Spleen (tissue), 11 donors: Measurements from ENCODE around the gene PTPRG. TPM values are rescaled to one million over a fixed set of nuclear protein-coding genes. Genes with fewer than 3 reads are reported as not detected.

Experiments used
- DNase-seq: peaks from one replicate; pipeline ENCODE4 v3.0.0-alpha.2; 2020
- H3K27ac ChIP-seq, 8 donors: fragments of 200-600 bp; sonication (generic) in 7 of 8; 1 replicate in 4 of 8; 2 replicates in 4 of 8; pipeline versions ENCODE4 v1.5.0 to v1.8.0; 2016 to 2021; ENCODE audit warnings: inconsistent platforms in 4 of 8, mild to moderate bottlenecking in 4 of 8, moderate library complexity in 1 of 8
- H3K27me3 ChIP-seq, 7 donors: fragments of 200-600 bp; sonication (generic) in 6 of 7; replicated peaks in 1 of 7; 1 replicate in 4 of 7; 2 replicates in 3 of 7; pipeline versions ENCODE4 v1.5.0 to v1.8.0; 2016 to 2021; ENCODE audit warnings: inconsistent platforms in 3 of 7, mild to moderate bottlenecking in 1 of 7
- H3K36me3 ChIP-seq, 6 donors: fragments of 200-600 bp; sonication (generic) in 5 of 6; 1 replicate in 4 of 6; 2 replicates in 2 of 6; pipeline versions ENCODE4 v1.5.0 to v1.8.0; 2016 to 2021; ENCODE audit warnings: inconsistent platforms in 2 of 6
- H3K4me1 ChIP-seq, 6 donors: fragments of 200-600 bp; sonication (generic) in 5 of 6; 1 replicate in 3 of 6; 2 replicates in 3 of 6; pipeline versions ENCODE4 v1.5.0 to v1.8.0; 2016 to 2021; ENCODE audit warnings: inconsistent platforms in 3 of 6
- H3K4me3 ChIP-seq, 8 donors: fragments of 200-600 bp; sonication (generic) in 7 of 8; 1 replicate in 4 of 8; 2 replicates in 4 of 8; pipeline versions ENCODE4 v1.5.0 to v1.8.0; 2016 to 2021; ENCODE audit warnings: inconsistent platforms in 4 of 8, mild to moderate bottlenecking in 4 of 8, moderate library complexity in 2 of 8
- H3K9me3 ChIP-seq, 8 donors: fragments of 200-600 bp; sonication (generic) in 7 of 8; 1 replicate in 4 of 8; 2 replicates in 4 of 8; pipeline versions ENCODE4 v1.5.0 to v1.8.0; 2016 to 2021; ENCODE audit warnings: inconsistent platforms in 4 of 8
- POLR2A ChIP-seq, 3 donors: fragments of 450-650 bp; IDR thresholded peaks; one replicate each; pipeline ENCODE4 v1.5.1; 2017; ENCODE audit warnings: antibody characterized with exemption in 3 of 3, mild to moderate bottlenecking in 1 of 3
- POLR2AphosphoS5 ChIP-seq, 3 donors: sonication (generic); formaldehyde crosslinking; IDR thresholded peaks; one replicate each; pipeline ENCODE4 v1.5.1; 2017; ENCODE audit warnings: antibody characterized with exemption in 3 of 3
- WGBS, 5 donors: extraction: QIAGEN DNeasy Blood & Tissue Kit in 3 of 5; methylation state at CpG; one replicate each; pipeline versions ENCODE4 v1.1.5 to v1.1.7; 2013 to 2018; 5-methylcytosine and 5-hydroxymethylcytosine counted together
- intact Hi-C: fragments of 100-400 bp; cut with DNase I; formaldehyde crosslinking; loops from one replicate; pipeline ENCODE4 v1.15.0; 2023; ENCODE audit warnings: low total_unique reads
- polyA plus RNA-seq, 3 donors: library from polyadenylated mRNA; stranded (reverse); fragments of 200-250 nt; gene quantifications; one replicate each; pipeline ENCODE4 v1.2.1, GENCODE V29; 2013
- total RNA-seq, 7 donors: library from RNA; depleted of rRNA in 3 of 7; stranded (reverse); fragments of >200 nt in 3 of 7; fragmentation: NEBNext Ultra II Directional in 4 of 7; extraction: Animal tissue kit (Norgen Biotek cat#: 25700) in 4 of 7; gene quantifications; one replicate each; pipeline versions ENCODE4 v1.1.0 to v1.2.1, GENCODE V29; 2016 to 2021
- TF ChIP-seq, protein P1 (sequence below), 11 experiments: fragments of 200-600 bp in 7 of 11; fragments of 450-650 bp in 4 of 11; sonication (generic) in 4 of 11; IDR thresholded peaks in 8 of 11; conservative IDR thresholded peaks in 3 of 11; 1 replicate in 7 of 11; 2 replicates in 4 of 11; pipeline versions ENCODE4 v1.4.0 to v1.8.0; 2016 to 2021; ENCODE audit warnings: antibody characterized with exemption in 11 of 11, inconsistent platforms in 4 of 11, mild to moderate bottlenecking in 1 of 11
- donor health status: healthy with polysubstance abuse.
- donor health status: DM: no; HTN: no; CAD: no; lungs with moderate emphysema.
- donor health status: DM: no; HTN: no; CAD: no.
- donor health status: Bipolar disorder and iron deficiency.
- donor health status: healthy.
- donor health status: DM: no; HTN: no; CAD: no.
- donor health status: DM: yes; HTN: yes; CAD: no.

Gene PTPRG
- total and polyA plus RNA-seq, 10 donors = 0.89 to 77.0 (median 34.5) TPM

GRCh38 chr3:62149962-62150361 is 588.6 kb downstream of the PTPRG start:
- Histone ChIP-seq H3K4me3 (no peak overlapping the region), H3K27ac (peak overlapping the region in 1 of 8 donors; percentile 26), H3K36me3 (no peaks in the 10 kb centered on the region), H3K27me3 (no peaks in the 10 kb centered on the region), H3K4me1 (peaks cover 0 to 17% (median 0%) of the 10 kb centered on the region in 6 donors), H3K9me3 (no peaks in the 10 kb centered on the region)
- intact Hi-C loops = no loop called here
- DNase-seq = no peak
- TF ChIP-seq POLR2A (IDR thresholded peaks at IDR 0.05) (no peak), POLR2AphosphoS5 (IDR thresholded peaks at IDR 0.05) (no peak)
- TF ChIP-seq, protein P1, sequence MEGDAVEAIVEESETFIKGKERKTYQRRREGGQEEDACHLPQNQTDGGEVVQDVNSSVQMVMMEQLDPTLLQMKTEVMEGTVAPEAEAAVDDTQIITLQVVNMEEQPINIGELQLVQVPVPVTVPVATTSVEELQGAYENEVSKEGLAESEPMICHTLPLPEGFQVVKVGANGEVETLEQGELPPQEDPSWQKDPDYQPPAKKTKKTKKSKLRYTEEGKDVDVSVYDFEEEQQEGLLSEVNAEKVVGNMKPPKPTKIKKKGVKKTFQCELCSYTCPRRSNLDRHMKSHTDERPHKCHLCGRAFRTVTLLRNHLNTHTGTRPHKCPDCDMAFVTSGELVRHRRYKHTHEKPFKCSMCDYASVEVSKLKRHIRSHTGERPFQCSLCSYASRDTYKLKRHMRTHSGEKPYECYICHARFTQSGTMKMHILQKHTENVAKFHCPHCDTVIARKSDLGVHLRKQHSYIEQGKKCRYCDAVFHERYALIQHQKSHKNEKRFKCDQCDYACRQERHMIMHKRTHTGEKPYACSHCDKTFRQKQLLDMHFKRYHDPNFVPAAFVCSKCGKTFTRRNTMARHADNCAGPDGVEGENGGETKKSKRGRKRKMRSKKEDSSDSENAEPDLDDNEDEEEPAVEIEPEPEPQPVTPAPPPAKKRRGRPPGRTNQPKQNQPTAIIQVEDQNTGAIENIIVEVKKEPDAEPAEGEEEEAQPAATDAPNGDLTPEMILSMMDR (IDR thresholded peaks at IDR 0.05 in 8 of 11, conservative IDR thresholded peaks at IDR 0.05 in 3 of 11) = no peak
- 60 to 79% (median 68%) methylated on average over 2 of the region's 2 CpGs for WGBS, 5 donors

DNA sequence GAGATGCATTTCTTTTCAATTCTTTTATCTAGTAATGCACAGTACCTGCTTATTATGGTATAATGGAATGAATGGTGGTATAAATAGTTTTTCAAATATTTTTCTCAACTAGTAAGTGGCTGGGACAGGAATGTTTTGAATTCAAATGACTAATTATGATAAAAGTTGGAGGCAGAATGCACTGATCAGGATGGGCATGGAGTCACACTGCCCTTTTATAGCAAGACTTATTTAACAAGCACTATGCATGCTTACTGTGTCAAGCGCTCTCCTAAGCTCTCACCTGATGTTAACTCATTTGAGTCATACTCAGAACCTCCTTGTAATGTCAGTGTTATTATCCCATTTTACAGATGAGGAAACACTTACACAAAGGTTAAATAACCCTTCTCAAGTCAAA is 590.2 kb downstream of the PTPRG start:
- intact Hi-C loops = no loop called here
- H3K27me3 ChIP-seq = no peaks in the 10 kb centered on the region
- no peak overlapping the region for H3K4me3 ChIP-seq
- no peaks in the 10 kb centered on the region for H3K9me3 ChIP-seq
- peaks cover 0 to 17% (median 0%) of the 10 kb centered on the region in 6 donors for H3K4me1 ChIP-seq
- TF ChIP-seq, protein P1 (IDR thresholded peaks at IDR 0.05 in 8 of 11, conservative IDR thresholded peaks at IDR 0.05 in 3 of 11) = no peak
- no peak for TF ChIP-seq POLR2A (IDR thresholded peaks at IDR 0.05)
- no peak overlapping the region for H3K27ac ChIP-seq
- 89 to 100% (median 95%) methylated on average over 1 of the region's 1 CpG for WGBS, 5 donors
- DNase-seq = no peak
- H3K36me3 ChIP-seq = no peaks in the 10 kb centered on the region

- H3K27me3 ChIP-seq = no peaks in the 10 kb centered on the region
- H3K27ac ChIP-seq = no peak overlapping the region
- H3K9me3 ChIP-seq = no peaks in the 10 kb centered on the region
- intact Hi-C loops = no loop called here
- peaks cover 0 to 17% (median 0%) of the 10 kb centered on the region in 6 donors for H3K4me1 ChIP-seq
- DNase-seq = no peak
- H3K4me3 ChIP-seq = no peak overlapping the region
- TF ChIP-seq POLR2A (IDR thresholded peaks at IDR 0.05) (no peak), POLR2AphosphoS5 (IDR thresholded peaks at IDR 0.05) (no peak)
- TF ChIP-seq, protein P1 (IDR thresholded peaks at IDR 0.05 in 8 of 11, conservative IDR thresholded peaks at IDR 0.05 in 3 of 11) = no peak
- 38 to 86% (median 81%) methylated on average over 1 of the region's 1 CpG for WGBS, 5 donors
- H3K36me3 ChIP-seq = no peaks in the 10 kb centered on the region
These were observed 591.9 kb downstream of the PTPRG start for GRCh38 chr3:62153231-62153630.

DNA sequence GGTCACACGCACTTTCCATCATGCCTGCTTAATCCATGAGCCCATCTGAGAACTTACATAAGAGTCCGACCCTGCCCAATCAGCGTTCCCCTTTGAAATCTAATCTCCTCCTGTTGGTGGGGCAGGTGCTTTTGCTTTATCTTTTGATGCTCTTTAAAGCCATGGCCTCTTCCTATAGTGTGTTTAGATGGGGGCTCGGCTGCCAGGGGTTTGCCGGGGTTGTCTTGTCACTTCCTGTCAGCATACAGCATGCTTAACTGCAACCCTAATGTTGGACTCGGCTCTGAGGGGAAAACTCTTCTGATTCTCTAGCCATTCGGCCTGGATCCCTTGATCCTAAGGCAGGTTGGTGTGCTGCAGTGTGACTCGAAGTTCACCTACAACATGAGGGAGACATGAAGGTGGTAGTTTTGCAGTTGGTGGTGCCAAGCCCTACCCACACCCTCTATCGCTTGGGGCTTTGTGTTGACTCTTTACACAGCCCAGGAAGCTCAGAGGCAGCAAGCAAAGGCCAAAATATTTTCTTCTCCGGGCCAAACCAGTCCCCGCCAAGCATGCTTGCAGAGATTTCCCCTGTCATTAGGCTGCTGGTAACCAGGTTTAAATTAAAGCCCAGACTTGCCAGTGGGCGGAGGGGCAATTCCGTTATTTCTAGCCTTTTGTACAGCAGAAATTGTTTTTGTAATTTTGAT is 593.2 kb downstream of the PTPRG start:
- intact Hi-C loops = no loop called here
- TF ChIP-seq, protein P1 (IDR thresholded peaks at IDR 0.05 in 8 of 11, conservative IDR thresholded peaks at IDR 0.05 in 3 of 11) = no peak
- TF ChIP-seq POLR2AphosphoS5 (IDR thresholded peaks at IDR 0.05) (no peak), POLR2A (IDR thresholded peaks at IDR 0.05) (no peak)
- Histone ChIP-seq H3K9me3 (no peaks in the 10 kb centered on the region), H3K36me3 (no peaks in the 10 kb centered on the region), H3K4me3 (no peak overlapping the region), H3K4me1 (peaks cover 0 to 23% (median 5%) of the 10 kb centered on the region in 6 donors), H3K27me3 (no peaks in the 10 kb centered on the region), H3K27ac (no peak overlapping the region)
- WGBS, 5 donors = 80 to 87% (median 86%) methylated on average over 13 of the region's 13 CpGs
- DNase-seq = no peak
